ENCODE measurements around the gene SLC8A1.

SLC8A1 gene

GRCh38 chr2:40210344-40210967, 241.4 kb downstream of the SLC8A1 start:
- H2BK5ac ChIP-seq (ENCODE audit: low read depth, low read length, poor library complexity) = no peak overlapping the region
- H4K91ac ChIP-seq (ENCODE audit: low read depth, low read length) = no peak overlapping the region
- WGBS (ENCODE audit: extremely low coverage, insufficient coverage, insufficient read length) = no CpG with 5 or more reads among the region's 1 CpG
- H3K27me3 ChIP-seq (ENCODE audit: insufficient read depth, low read length) = no peaks in the 10 kb centered on the region
- no peak overlapping the region for H3K27ac ChIP-seq (ENCODE audit: low read depth, low read length)
- H3K79me1 ChIP-seq (ENCODE audit: low read length) = no peaks in the 10 kb centered on the region
- no peak overlapping the region for H3K4ac ChIP-seq (ENCODE audit: low read depth, low read length)
- H3K79me2 ChIP-seq (ENCODE audit: control insufficient read depth, insufficient read depth, low read length, poor library complexity) = no peaks in the 10 kb centered on the region
- H4K12ac ChIP-seq (ENCODE audit: low read depth, low read length) = no peak overlapping the region
- no peaks in the 10 kb centered on the region for H3K9me3 ChIP-seq (ENCODE audit: insufficient read depth, low read depth, low read length)
- no peak overlapping the region for H4K8ac ChIP-seq (ENCODE audit: low read depth, low read length)
- no peak overlapping the region for H3K4me3 ChIP-seq (ENCODE audit: low read depth, low read length)
- H3K14ac ChIP-seq (ENCODE audit: low read length) = no peak overlapping the region
- no peak for DNase-seq
- no peak overlapping the region for H2BK12ac ChIP-seq (ENCODE audit: low read length)
- no peak overlapping the region for H3K18ac ChIP-seq (ENCODE audit: low read length)
- no peak overlapping the region for H3K9ac ChIP-seq (ENCODE audit: low read length)
- H3K23ac ChIP-seq (ENCODE audit: low read length) = no peak overlapping the region
- H3K4me1 ChIP-seq (ENCODE audit: control insufficient read depth in 1 of 2, insufficient read depth in 2 of 2, low read length in 2 of 2) = no peaks in the 10 kb centered on the region
- H2BK120ac ChIP-seq (ENCODE audit: insufficient read depth, low read length, poor library complexity) = no peak overlapping the region
- no peaks in the 10 kb centered on the region for H3K36me3 ChIP-seq (ENCODE audit: control insufficient read depth in 1 of 2, insufficient read depth in 2 of 2, low read length in 2 of 2)
- H3K4me2 ChIP-seq (ENCODE audit: low read length) = no peak overlapping the region
- H2AK5ac ChIP-seq (ENCODE audit: low read length) = no peak overlapping the region
- no peak overlapping the region for H2AFZ ChIP-seq (ENCODE audit: insufficient read depth, low read length, poor library complexity)

DNA sequence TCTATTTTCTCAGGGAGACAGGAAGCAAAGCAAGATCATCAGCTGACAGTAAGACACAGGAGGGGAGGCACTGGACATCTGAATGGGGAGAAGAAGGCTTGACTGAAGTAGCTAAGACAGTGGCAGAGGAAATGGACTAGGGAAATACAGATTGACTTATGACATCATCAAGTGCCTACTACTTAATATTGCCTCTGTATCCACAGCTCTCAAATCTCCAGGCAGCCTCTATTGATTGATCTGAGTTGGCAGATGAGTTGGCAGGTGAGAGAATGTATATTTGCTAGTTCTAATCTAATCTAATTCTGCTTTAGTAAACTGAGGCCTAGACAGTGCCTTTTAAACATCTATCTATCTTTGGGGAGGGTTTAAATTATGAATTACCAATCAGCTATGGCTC, 242.1 kb downstream of the SLC8A1 start:
- no peak overlapping the region for H2BK120ac ChIP-seq (ENCODE audit: insufficient read depth, low read length, poor library complexity)
- no peak overlapping the region for H2BK12ac ChIP-seq (ENCODE audit: low read length)
- no peak overlapping the region for H3K4me2 ChIP-seq (ENCODE audit: low read length)
- H3K9me3 ChIP-seq (ENCODE audit: insufficient read depth, low read depth, low read length) = no peaks in the 10 kb centered on the region
- H3K14ac ChIP-seq (ENCODE audit: low read length) = no peak overlapping the region
- peak overlapping the region; percentile 32 for H4K91ac ChIP-seq (ENCODE audit: low read depth, low read length)
- no peaks in the 10 kb centered on the region for H3K36me3 ChIP-seq (ENCODE audit: control insufficient read depth in 1 of 2, insufficient read depth in 2 of 2, low read length in 2 of 2)
- H2AK5ac ChIP-seq (ENCODE audit: low read length) = no peak overlapping the region
- no peak overlapping the region for H2AFZ ChIP-seq (ENCODE audit: insufficient read depth, low read length, poor library complexity)
- no peaks in the 10 kb centered on the region for H3K4me1 ChIP-seq (ENCODE audit: control insufficient read depth in 1 of 2, insufficient read depth in 2 of 2, low read length in 2 of 2)
- peak overlapping the region; percentile 12 for H2BK5ac ChIP-seq (ENCODE audit: low read depth, low read length, poor library complexity)
- H3K27ac ChIP-seq (ENCODE audit: low read depth, low read length) = no peak overlapping the region
- H3K27me3 ChIP-seq (ENCODE audit: insufficient read depth, low read length) = no peaks in the 10 kb centered on the region
- no peaks in the 10 kb centered on the region for H3K79me2 ChIP-seq (ENCODE audit: control insufficient read depth, insufficient read depth, low read length, poor library complexity)
- H4K12ac ChIP-seq (ENCODE audit: low read depth, low read length) = no peak overlapping the region
- H3K18ac ChIP-seq (ENCODE audit: low read length) = no peak overlapping the region
- no peak overlapping the region for H4K8ac ChIP-seq (ENCODE audit: low read depth, low read length)
- H3K79me1 ChIP-seq (ENCODE audit: low read length) = peaks cover under 1% of the 10 kb centered on the region
- H3K4me3 ChIP-seq (ENCODE audit: low read depth, low read length) = no peak overlapping the region
- H3K23ac ChIP-seq (ENCODE audit: low read length) = no peak overlapping the region
- H3K9ac ChIP-seq (ENCODE audit: low read length) = no peak overlapping the region
- H3K4ac ChIP-seq (ENCODE audit: low read depth, low read length) = no peak overlapping the region
- no peak for DNase-seq

DNA sequence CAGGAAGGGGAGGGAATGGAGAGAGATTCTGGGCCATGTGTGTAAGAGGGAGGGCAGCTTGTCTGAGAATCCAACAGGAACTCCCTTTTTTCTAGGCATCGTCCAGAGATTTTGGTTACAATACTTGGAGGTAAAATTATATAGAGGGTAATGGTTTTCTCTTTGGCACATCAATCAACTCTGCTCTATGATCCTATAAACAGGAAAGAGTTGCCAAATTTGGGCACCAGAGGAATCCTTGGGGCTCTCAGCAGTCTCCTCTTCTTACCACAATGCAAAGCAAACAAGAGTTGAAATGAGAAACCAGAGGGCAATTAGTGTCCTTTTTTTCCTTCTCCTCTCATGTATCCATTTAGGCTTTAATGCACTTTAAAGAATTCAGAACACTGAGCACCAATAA, 243.4 kb downstream of the SLC8A1 start:
- H3K27ac ChIP-seq (ENCODE audit: low read depth, low read length) = peak overlapping the region; percentile 22
- H3K4ac ChIP-seq (ENCODE audit: low read depth, low read length) = no peak overlapping the region
- H3K9ac ChIP-seq (ENCODE audit: low read length) = no peak overlapping the region
- no peak overlapping the region for H2AK5ac ChIP-seq (ENCODE audit: low read length)
- H3K18ac ChIP-seq (ENCODE audit: low read length) = no peak overlapping the region
- H3K4me1 ChIP-seq (ENCODE audit: control insufficient read depth in 1 of 2, insufficient read depth in 2 of 2, low read length in 2 of 2) = peaks cover 0 to 2% of the 10 kb centered on the region in 2 experiments
- no peaks in the 10 kb centered on the region for H3K79me2 ChIP-seq (ENCODE audit: control insufficient read depth, insufficient read depth, low read length, poor library complexity)
- H3K36me3 ChIP-seq (ENCODE audit: control insufficient read depth in 1 of 2, insufficient read depth in 2 of 2, low read length in 2 of 2) = no peaks in the 10 kb centered on the region
- no peak overlapping the region for H3K4me2 ChIP-seq (ENCODE audit: low read length)
- H3K27me3 ChIP-seq (ENCODE audit: insufficient read depth, low read length) = no peaks in the 10 kb centered on the region
- H3K79me1 ChIP-seq (ENCODE audit: low read length) = peaks cover 2% of the 10 kb centered on the region
- no peak overlapping the region for H3K4me3 ChIP-seq (ENCODE audit: low read depth, low read length)
- H2BK120ac ChIP-seq (ENCODE audit: insufficient read depth, low read length, poor library complexity) = no peak overlapping the region
- H3K9me3 ChIP-seq (ENCODE audit: insufficient read depth, low read depth, low read length) = no peaks in the 10 kb centered on the region
- no peak overlapping the region for H3K14ac ChIP-seq (ENCODE audit: low read length)
- no peak overlapping the region for H4K12ac ChIP-seq (ENCODE audit: low read depth, low read length)
- WGBS (ENCODE audit: extremely low coverage, insufficient coverage, insufficient read length) = no CpG with 5 or more reads among the region's 1 CpG
- no peak overlapping the region for H4K91ac ChIP-seq (ENCODE audit: low read depth, low read length)
- no peak overlapping the region for H2AFZ ChIP-seq (ENCODE audit: insufficient read depth, low read length, poor library complexity)
- no peak for DNase-seq
- no peak overlapping the region for H3K23ac ChIP-seq (ENCODE audit: low read length)
- no peak overlapping the region for H2BK5ac ChIP-seq (ENCODE audit: low read depth, low read length, poor library complexity)
- no peak overlapping the region for H4K8ac ChIP-seq (ENCODE audit: low read depth, low read length)
- no peak overlapping the region for H2BK12ac ChIP-seq (ENCODE audit: low read length)

- Histone ChIP-seq H3K4me1 (ENCODE audit: control insufficient read depth in 1 of 2, insufficient read depth in 2 of 2, low read length in 2 of 2) (peaks cover 0 to 5% of the 10 kb centered on the region in 2 experiments), H3K4ac (ENCODE audit: low read depth, low read length) (no peak overlapping the region), H2BK120ac (ENCODE audit: insufficient read depth, low read length, poor library complexity) (no peak overlapping the region), H3K14ac (ENCODE audit: low read length) (no peak overlapping the region), H3K4me2 (ENCODE audit: low read length) (no peak overlapping the region), H2BK5ac (ENCODE audit: low read depth, low read length, poor library complexity) (no peak overlapping the region), H3K4me3 (ENCODE audit: low read depth, low read length) (no peak overlapping the region), H2BK12ac (ENCODE audit: low read length) (no peak overlapping the region), H3K23ac (ENCODE audit: low read length) (no peak overlapping the region), H3K79me1 (ENCODE audit: low read length) (peaks cover 12% of the 10 kb centered on the region), H3K18ac (ENCODE audit: low read length) (no peak overlapping the region), H4K91ac (ENCODE audit: low read depth, low read length) (no peak overlapping the region), H3K27ac (ENCODE audit: low read depth, low read length) (peak overlapping the region; percentile 57), H2AK5ac (ENCODE audit: low read length) (no peak overlapping the region), H3K9ac (ENCODE audit: low read length) (no peak overlapping the region), H3K36me3 (ENCODE audit: control insufficient read depth in 1 of 2, insufficient read depth in 2 of 2, low read length in 2 of 2) (no peaks in the 10 kb centered on the region), H3K9me3 (ENCODE audit: insufficient read depth, low read depth, low read length) (no peaks in the 10 kb centered on the region), H3K27me3 (ENCODE audit: insufficient read depth, low read length) (no peaks in the 10 kb centered on the region), H4K12ac (ENCODE audit: low read depth, low read length) (no peak overlapping the region), H3K79me2 (ENCODE audit: control insufficient read depth, insufficient read depth, low read length, poor library complexity) (no peaks in the 10 kb centered on the region), H4K8ac (ENCODE audit: low read depth, low read length) (no peak overlapping the region), H2AFZ (ENCODE audit: insufficient read depth, low read length, poor library complexity) (no peak overlapping the region)
- WGBS (ENCODE audit: extremely low coverage, insufficient coverage, insufficient read length) = no CpG with 5 or more reads among the region's 4 CpGs
- no peak for DNase-seq
Measured at GRCh38 chr2:40204268-40204667, 247.6 kb downstream of the SLC8A1 start.
